ENCODE data around the gene GPR161. TPM values are rescaled to one million over a fixed set of nuclear protein-coding genes. Genes with fewer than 3 reads are reported as not detected.

The GPR161 gene
- total RNA-seq, 1 donor, result 13.8 TPM

- H3K36me3 ChIP-seq (ENCODE audit: insufficient read depth, low read length), result no peaks in the 10 kb centered on the region
- H4K20me1 ChIP-seq (ENCODE audit: insufficient read depth, low read length), result no peaks in the 10 kb centered on the region
- H2AFZ ChIP-seq (ENCODE audit: low read length), result no peak overlapping the region
- DNase-seq (ENCODE audit: insufficient read length, low spot score, missing footprints), result peak; percentile 86
- H3K27ac ChIP-seq (ENCODE audit: low read depth, low read length), result no peak overlapping the region
- no peaks in the 10 kb centered on the region for H3K27me3 ChIP-seq (ENCODE audit: insufficient read depth, low read length)
- no peaks in the 10 kb centered on the region for H3K9me3 ChIP-seq (ENCODE audit: low read depth, low read length)
- H3K79me2 ChIP-seq (ENCODE audit: insufficient read depth, low read length), result no peaks in the 10 kb centered on the region
- no peak overlapping the region for H3K4me3 ChIP-seq (ENCODE audit: insufficient read depth, low read length)
- TF ChIP-seq, protein P1, sequence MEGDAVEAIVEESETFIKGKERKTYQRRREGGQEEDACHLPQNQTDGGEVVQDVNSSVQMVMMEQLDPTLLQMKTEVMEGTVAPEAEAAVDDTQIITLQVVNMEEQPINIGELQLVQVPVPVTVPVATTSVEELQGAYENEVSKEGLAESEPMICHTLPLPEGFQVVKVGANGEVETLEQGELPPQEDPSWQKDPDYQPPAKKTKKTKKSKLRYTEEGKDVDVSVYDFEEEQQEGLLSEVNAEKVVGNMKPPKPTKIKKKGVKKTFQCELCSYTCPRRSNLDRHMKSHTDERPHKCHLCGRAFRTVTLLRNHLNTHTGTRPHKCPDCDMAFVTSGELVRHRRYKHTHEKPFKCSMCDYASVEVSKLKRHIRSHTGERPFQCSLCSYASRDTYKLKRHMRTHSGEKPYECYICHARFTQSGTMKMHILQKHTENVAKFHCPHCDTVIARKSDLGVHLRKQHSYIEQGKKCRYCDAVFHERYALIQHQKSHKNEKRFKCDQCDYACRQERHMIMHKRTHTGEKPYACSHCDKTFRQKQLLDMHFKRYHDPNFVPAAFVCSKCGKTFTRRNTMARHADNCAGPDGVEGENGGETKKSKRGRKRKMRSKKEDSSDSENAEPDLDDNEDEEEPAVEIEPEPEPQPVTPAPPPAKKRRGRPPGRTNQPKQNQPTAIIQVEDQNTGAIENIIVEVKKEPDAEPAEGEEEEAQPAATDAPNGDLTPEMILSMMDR (IDR thresholded peaks at IDR 0.05; ENCODE audit: extremely low read depth, low read depth, low read length), result no peak
- no peak overlapping the region for H3K4me2 ChIP-seq (ENCODE audit: insufficient read depth, low read length)
- peaks cover 22% of the 10 kb centered on the region for H3K4me1 ChIP-seq (ENCODE audit: insufficient read depth, low read length)
Measured at GRCh38 chr1:168088511-168089325, 48.0 kb downstream of the GPR161 start.

DNA sequence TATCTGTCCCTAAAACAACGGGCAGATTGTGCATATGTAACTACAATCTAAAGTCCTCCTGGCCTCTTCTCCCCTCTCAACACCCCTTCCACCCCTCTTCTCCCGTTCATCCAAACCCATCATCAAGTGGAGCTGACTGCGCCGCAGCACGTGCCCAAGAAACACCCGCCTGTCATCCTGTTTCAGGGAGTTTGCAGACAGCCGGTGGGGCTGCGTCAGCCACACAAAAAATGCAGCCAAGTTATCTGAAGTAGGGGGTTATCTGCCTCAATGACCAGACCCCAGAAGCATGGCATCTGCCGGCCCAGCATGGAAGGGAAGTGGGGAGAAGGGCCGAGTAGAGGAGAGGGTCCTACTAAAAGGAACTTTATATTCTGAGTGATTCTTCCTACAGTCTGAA, 49.0 kb downstream of the GPR161 start:
- peaks cover 22% of the 10 kb centered on the region for H3K4me1 ChIP-seq (ENCODE audit: insufficient read depth, low read length)
- no peak overlapping the region for H3K27ac ChIP-seq (ENCODE audit: low read depth, low read length)

DNA sequence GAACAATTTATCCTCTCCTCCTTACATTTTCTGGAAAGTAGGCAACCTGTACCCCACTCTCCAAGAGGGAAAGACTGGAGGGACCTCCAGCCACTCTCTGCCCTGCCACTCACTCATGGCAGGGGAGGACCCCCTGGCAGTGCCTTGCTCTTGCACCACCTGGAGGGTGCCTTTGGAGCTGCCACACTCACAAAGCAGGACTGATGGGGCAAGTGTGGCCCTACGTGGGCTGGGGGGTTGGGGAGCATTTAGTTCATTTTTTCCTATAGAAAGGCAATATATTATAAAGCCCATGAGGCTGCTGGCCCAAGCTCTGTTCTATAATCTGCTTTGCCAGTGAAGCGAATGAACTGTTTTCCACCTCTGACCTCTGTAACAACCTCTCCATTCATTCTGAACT, 50.3 kb downstream of the GPR161 start:
- Histone ChIP-seq H2AFZ (ENCODE audit: low read length) (no peak overlapping the region), H3K79me2 (ENCODE audit: insufficient read depth, low read length) (no peaks in the 10 kb centered on the region), H3K9me3 (ENCODE audit: low read depth, low read length) (no peaks in the 10 kb centered on the region), H3K4me3 (ENCODE audit: insufficient read depth, low read length) (no peak overlapping the region), H4K20me1 (ENCODE audit: insufficient read depth, low read length) (peaks cover 6% of the 10 kb centered on the region), H3K36me3 (ENCODE audit: insufficient read depth, low read length) (no peaks in the 10 kb centered on the region), H3K4me2 (ENCODE audit: insufficient read depth, low read length) (no peak overlapping the region), H3K27ac (ENCODE audit: low read depth, low read length) (no peak overlapping the region), H3K27me3 (ENCODE audit: insufficient read depth, low read length) (no peaks in the 10 kb centered on the region), H3K4me1 (ENCODE audit: insufficient read depth, low read length) (peaks cover 30% of the 10 kb centered on the region)
- TF ChIP-seq, protein P1 (IDR thresholded peaks at IDR 0.05; ENCODE audit: extremely low read depth, low read depth, low read length), result no peak
- DNase-seq (ENCODE audit: insufficient read length, low spot score, missing footprints), result no peak

More for the DNA sequence above, 49.0 kb downstream of the GPR161 start:
- TF ChIP-seq, protein P1 (IDR thresholded peaks at IDR 0.05; ENCODE audit: extremely low read depth, low read depth, low read length), result no peak
- Histone ChIP-seq H3K9me3 (ENCODE audit: low read depth, low read length) (no peaks in the 10 kb centered on the region), H3K36me3 (ENCODE audit: insufficient read depth, low read length) (no peaks in the 10 kb centered on the region), H3K4me2 (ENCODE audit: insufficient read depth, low read length) (no peak overlapping the region), H3K79me2 (ENCODE audit: insufficient read depth, low read length) (no peaks in the 10 kb centered on the region), H3K27me3 (ENCODE audit: insufficient read depth, low read length) (no peaks in the 10 kb centered on the region), H4K20me1 (ENCODE audit: insufficient read depth, low read length) (no peaks in the 10 kb centered on the region), H3K4me3 (ENCODE audit: insufficient read depth, low read length) (no peak overlapping the region), H2AFZ (ENCODE audit: low read length) (no peak overlapping the region)
- no peak for DNase-seq (ENCODE audit: insufficient read length, low spot score, missing footprints)

DNA sequence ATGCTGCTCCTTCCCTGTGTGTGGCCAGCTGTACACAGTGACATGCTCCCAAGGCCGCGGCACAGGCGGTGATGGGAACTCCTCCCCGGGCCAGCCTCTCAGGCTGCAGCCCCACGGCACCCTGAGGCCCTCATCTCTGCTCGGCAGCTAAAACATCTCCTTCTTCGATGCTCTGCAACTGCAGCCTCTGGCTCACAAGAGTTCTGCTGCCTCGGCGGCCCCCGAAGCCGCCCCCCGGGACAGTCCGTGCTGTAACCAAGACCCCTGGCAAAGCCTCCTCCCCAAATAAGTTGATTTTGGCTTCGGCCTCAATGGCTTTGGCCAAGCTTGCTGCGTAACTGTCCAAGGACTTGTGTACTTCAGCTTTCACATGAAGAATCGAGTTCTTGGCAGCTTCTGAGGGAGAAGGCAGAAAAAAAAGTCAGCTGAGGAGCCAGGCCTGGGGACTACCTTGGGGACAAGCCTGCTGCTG, 51.3 kb downstream of the GPR161 start:
- H3K36me3 ChIP-seq (ENCODE audit: insufficient read depth, low read length), result no peaks in the 10 kb centered on the region
- H3K4me1 ChIP-seq (ENCODE audit: insufficient read depth, low read length), result peaks cover 38% of the 10 kb centered on the region
- DNase-seq (ENCODE audit: insufficient read length, low spot score, missing footprints), result no peak
- H2AFZ ChIP-seq (ENCODE audit: low read length), result no peak overlapping the region
- TF ChIP-seq, protein P1 (IDR thresholded peaks at IDR 0.05; ENCODE audit: extremely low read depth, low read depth, low read length), result no peak
- H3K9me3 ChIP-seq (ENCODE audit: low read depth, low read length), result no peaks in the 10 kb centered on the region
- H4K20me1 ChIP-seq (ENCODE audit: insufficient read depth, low read length), result peaks cover 6% of the 10 kb centered on the region
- no peaks in the 10 kb centered on the region for H3K27me3 ChIP-seq (ENCODE audit: insufficient read depth, low read length)
- peak overlapping the region; percentile 38 for H3K4me2 ChIP-seq (ENCODE audit: insufficient read depth, low read length)
- H3K4me3 ChIP-seq (ENCODE audit: insufficient read depth, low read length), result no peak overlapping the region
- H3K79me2 ChIP-seq (ENCODE audit: insufficient read depth, low read length), result no peaks in the 10 kb centered on the region
- no peak overlapping the region for H3K27ac ChIP-seq (ENCODE audit: low read depth, low read length)

Measured in osteoblast (primary cell).